ENCODE measurements around the gene DNAH5. TPM values are rescaled to one million over a fixed set of nuclear protein-coding genes. Genes with fewer than 3 reads are reported as not detected.
"Not testable (repeated sequence)": the region's sequence is repeated elsewhere in the genome, so short reads cannot be mapped to it uniquely, and the experiment has no call there.

Gene DNAH5
- total RNA-seq, 1 experiment from 2014 or later: 8.0 TPM

DNA sequence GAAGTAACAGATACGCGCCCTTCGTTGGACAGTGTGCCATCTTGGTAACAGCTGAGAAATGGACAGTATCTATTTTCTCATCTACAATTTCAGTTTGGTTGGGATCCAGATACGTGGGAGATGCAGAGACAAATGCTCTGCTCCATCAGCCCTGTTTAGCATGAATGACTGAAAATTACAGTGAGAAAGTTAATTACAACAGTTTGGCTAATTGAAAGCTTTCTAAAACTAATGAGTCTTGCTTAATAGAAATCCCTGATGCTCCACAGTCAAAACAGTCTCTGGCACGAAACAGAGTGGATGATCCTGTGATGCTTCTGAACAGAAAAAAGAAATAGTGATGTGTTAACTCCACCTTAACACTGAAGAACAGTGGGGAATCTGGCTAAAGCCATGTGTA, 140.2 kb downstream of the DNAH5 start:
- H3K9me3 ChIP-seq (ENCODE audit: control insufficient read depth, insufficient read depth, low read depth, low read length): no peaks in the 10 kb centered on the region
- no TSS peak for BruUV-seq (replicated peaks)
- ChIA-PET CTCF (no interaction called here), POLR2A (no interaction called here)
- no peaks in the 10 kb centered on the region for H3K36me3 ChIP-seq (ENCODE audit: control insufficient read depth, insufficient read depth, low read length)
- no peaks in the 10 kb centered on the region for H3K4me1 ChIP-seq (ENCODE audit: control insufficient read depth, insufficient read depth, low read length)
- H3K27me3 ChIP-seq (ENCODE audit: control insufficient read depth, insufficient read depth, low read length): no peaks in the 10 kb centered on the region
- no peak for TF ChIP-seq SIN3A (IDR thresholded peaks at IDR 0.05; ENCODE audit: borderline replicate concordance, insufficient read depth, low read depth, low read length)
- no peak for TF ChIP-seq REST (IDR thresholded peaks at IDR 0.05; ENCODE audit: insufficient read depth in 1 of 2, low read depth in 2 of 2, low read length in 1 of 2)
- TF ChIP-seq TCF7L2 (IDR thresholded peaks at IDR 0.05; ENCODE audit: low read depth, low read length): no peak
- TF ChIP-seq POLR2AphosphoS5 (IDR thresholded peaks at IDR 0.05; ENCODE audit: low read depth, low read length): no peak
- TF ChIP-seq, protein P1, sequence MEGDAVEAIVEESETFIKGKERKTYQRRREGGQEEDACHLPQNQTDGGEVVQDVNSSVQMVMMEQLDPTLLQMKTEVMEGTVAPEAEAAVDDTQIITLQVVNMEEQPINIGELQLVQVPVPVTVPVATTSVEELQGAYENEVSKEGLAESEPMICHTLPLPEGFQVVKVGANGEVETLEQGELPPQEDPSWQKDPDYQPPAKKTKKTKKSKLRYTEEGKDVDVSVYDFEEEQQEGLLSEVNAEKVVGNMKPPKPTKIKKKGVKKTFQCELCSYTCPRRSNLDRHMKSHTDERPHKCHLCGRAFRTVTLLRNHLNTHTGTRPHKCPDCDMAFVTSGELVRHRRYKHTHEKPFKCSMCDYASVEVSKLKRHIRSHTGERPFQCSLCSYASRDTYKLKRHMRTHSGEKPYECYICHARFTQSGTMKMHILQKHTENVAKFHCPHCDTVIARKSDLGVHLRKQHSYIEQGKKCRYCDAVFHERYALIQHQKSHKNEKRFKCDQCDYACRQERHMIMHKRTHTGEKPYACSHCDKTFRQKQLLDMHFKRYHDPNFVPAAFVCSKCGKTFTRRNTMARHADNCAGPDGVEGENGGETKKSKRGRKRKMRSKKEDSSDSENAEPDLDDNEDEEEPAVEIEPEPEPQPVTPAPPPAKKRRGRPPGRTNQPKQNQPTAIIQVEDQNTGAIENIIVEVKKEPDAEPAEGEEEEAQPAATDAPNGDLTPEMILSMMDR (IDR thresholded peaks at IDR 0.05): no peak
- intact Hi-C loops (cut with micrococcal nuclease; ENCODE audit: unreplicated experiment): no loop called here
- H3K27ac ChIP-seq (ENCODE audit: low read length): no peak overlapping the region
- no peak overlapping the region for H3K4me3 ChIP-seq (ENCODE audit: low read depth in 2 of 2, low read length in 2 of 2)
- in situ Hi-C loops (cut with HindIII; ENCODE audit: low pct_unique_long_range_greater_than_20kb, low sequenced_read_pairs): no loop called here
- no peak for ATAC-seq
- DNase-seq (ENCODE audit: low read depth, low spot score): no peak

GRCh38 chr5:13798569-13798968, 145.9 kb downstream of the DNAH5 start:
- H3K27me3 ChIP-seq (ENCODE audit: control insufficient read depth, insufficient read depth, low read length); H3K9me3 ChIP-seq (ENCODE audit: control insufficient read depth, insufficient read depth, low read depth, low read length); in situ Hi-C loops (cut with HindIII; ENCODE audit: low pct_unique_long_range_greater_than_20kb, low sequenced_read_pairs); POLR2A ChIA-PET; BruUV-seq (replicated peaks); H3K4me1 ChIP-seq (ENCODE audit: control insufficient read depth, insufficient read depth, low read length); ATAC-seq; H3K36me3 ChIP-seq (ENCODE audit: control insufficient read depth, insufficient read depth, low read length); H3K4me3 ChIP-seq (ENCODE audit: low read depth in 2 of 2, low read length in 2 of 2); CTCF ChIA-PET; DNase-seq (ENCODE audit: low read depth, low spot score); H3K27ac ChIP-seq (ENCODE audit: low read length): not testable (repeated sequence)
- intact Hi-C loops (cut with micrococcal nuclease; ENCODE audit: unreplicated experiment): loop anchor here (5.0 kb wide), 1 partner anchor 384 kb away; no protein-coding TSS in a partner anchor

- H3K27ac ChIP-seq (ENCODE audit: low read length): no peak overlapping the region
- BruUV-seq (replicated peaks): no TSS peak
- ChIA-PET CTCF (no interaction called here), POLR2A (no interaction called here)
- H3K9me3 ChIP-seq (ENCODE audit: control insufficient read depth, insufficient read depth, low read depth, low read length): no peaks in the 10 kb centered on the region
- H3K36me3 ChIP-seq (ENCODE audit: control insufficient read depth, insufficient read depth, low read length): no peaks in the 10 kb centered on the region
- no peaks in the 10 kb centered on the region for H3K4me1 ChIP-seq (ENCODE audit: control insufficient read depth, insufficient read depth, low read length)
- intact Hi-C loops (cut with micrococcal nuclease; ENCODE audit: unreplicated experiment): no loop called here
- DNase-seq (ENCODE audit: low read depth, low spot score) (no peak), ATAC-seq (no peak)
- no peak overlapping the region for H3K4me3 ChIP-seq (ENCODE audit: low read depth in 2 of 2, low read length in 2 of 2)
- H3K27me3 ChIP-seq (ENCODE audit: control insufficient read depth, insufficient read depth, low read length): no peaks in the 10 kb centered on the region
- TF ChIP-seq POLR2AphosphoS5 (IDR thresholded peaks at IDR 0.05; ENCODE audit: low read depth, low read length): no peak
- in situ Hi-C loops (cut with HindIII; ENCODE audit: low pct_unique_long_range_greater_than_20kb, low sequenced_read_pairs): no loop called here
Observed at GRCh38 chr5:13785781-13786415, 158.6 kb downstream of the DNAH5 start.
